ENCODE measurements around the gene UBE3B.

DNA sequence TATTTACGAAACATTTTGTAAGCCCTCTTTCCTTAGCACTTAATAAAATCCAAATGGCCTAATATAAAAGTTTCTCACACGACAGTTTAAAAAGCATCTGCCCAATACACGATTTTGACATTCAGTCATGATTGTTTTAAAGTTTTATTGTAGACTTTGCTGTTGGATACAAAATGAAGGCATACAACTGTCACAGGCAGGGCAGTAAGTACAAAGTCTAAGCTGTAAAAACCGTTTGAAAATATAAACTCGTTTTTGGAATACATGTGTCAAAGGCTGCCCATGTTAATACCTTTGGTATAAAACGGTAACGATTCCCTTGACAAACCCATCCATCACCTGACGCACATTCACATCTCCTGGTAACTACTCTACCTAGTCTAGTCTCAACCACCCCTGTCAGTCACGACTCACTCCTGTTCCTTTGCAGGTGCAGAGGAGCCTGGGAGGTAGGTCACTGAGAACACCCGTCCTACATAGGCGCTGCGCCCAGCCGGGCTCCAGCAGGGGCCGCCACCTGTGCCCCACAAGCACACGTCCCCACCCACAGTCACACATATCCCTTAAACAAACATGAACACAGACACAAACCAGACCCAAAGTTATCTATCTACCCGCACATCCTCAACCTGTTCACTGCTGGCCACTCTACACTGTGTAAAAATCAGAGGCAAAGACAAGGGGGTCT is 27.4 kb upstream of the UBE3B start:
- TF ChIP-seq, protein P1, sequence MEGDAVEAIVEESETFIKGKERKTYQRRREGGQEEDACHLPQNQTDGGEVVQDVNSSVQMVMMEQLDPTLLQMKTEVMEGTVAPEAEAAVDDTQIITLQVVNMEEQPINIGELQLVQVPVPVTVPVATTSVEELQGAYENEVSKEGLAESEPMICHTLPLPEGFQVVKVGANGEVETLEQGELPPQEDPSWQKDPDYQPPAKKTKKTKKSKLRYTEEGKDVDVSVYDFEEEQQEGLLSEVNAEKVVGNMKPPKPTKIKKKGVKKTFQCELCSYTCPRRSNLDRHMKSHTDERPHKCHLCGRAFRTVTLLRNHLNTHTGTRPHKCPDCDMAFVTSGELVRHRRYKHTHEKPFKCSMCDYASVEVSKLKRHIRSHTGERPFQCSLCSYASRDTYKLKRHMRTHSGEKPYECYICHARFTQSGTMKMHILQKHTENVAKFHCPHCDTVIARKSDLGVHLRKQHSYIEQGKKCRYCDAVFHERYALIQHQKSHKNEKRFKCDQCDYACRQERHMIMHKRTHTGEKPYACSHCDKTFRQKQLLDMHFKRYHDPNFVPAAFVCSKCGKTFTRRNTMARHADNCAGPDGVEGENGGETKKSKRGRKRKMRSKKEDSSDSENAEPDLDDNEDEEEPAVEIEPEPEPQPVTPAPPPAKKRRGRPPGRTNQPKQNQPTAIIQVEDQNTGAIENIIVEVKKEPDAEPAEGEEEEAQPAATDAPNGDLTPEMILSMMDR (IDR thresholded peaks at IDR 0.05; ENCODE audit: poor library complexity) = no peak
- TF ChIP-seq EZH2 (IDR thresholded peaks at IDR 0.05; ENCODE audit: borderline replicate concordance) = no peak

Measured in hepatocyte (in vitro differentiated cells).